GM12878 (cell line): ENCODE results near the gene TCF15. TPM values are rescaled to one million over a fixed set of nuclear protein-coding genes. Genes with fewer than 3 reads are reported as not detected.

Experiments used
- ATAC-seq: fragments of 200-7000 bp; cut with Tn5 transposase; 3 replicates; pipeline ENCODE4 v1.9.1; 2020; ENCODE audit warnings: mild to moderate bottlenecking, moderate library complexity
- BruUV-seq: library from RNA; stranded (reverse); fragments of 400-500 nt; replicated peaks from 2 replicates; lab custom pipeline; 2021; lab: Mats Ljungman, UMichigan
- CTCF ChIA-PET: fragments of 300-600 bp; sonication (Branson Sonifier 250); formaldehyde crosslinking; extraction: SDS; loops from one replicate; lab custom pipeline; 2021; ENCODE audit warnings: inconsistent platforms; lab: Yijun Ruan, JAX
- POLR2A ChIA-PET: fragments of 350-600 bp; formaldehyde crosslinking; extraction: SDS; loops from one replicate; lab custom pipeline; 2021; ENCODE audit warnings: inconsistent platforms; lab: Charles Lee
- RAD21 ChIA-PET: fragments of 300-600 bp; sonication (Branson Sonifier 250); formaldehyde crosslinking; loops from one replicate; lab custom pipeline; 2023; ENCODE audit warnings: antibody characterized with exemption; ENCODE audit not compliant: unreplicated experiment; lab: Charles Lee
- SMC1A ChIA-PET: fragments of 300-600 bp; sonication (Branson Sonifier 250); formaldehyde crosslinking; loops from one replicate; lab custom pipeline; 2023; ENCODE audit not compliant: unreplicated experiment, uncharacterized antibody; lab: Charles Lee
- DNase-seq: peaks from one replicate; pipeline ENCODE4 v3.0.0-alpha.2; 2011; ENCODE audit warnings: low read depth, low spot score
- FAIRE-seq: peaks from 3 replicates; lab custom pipeline; 2011; peaks lifted over from hg19 to GRCh38; lab: Jason Lieb, UNC
- H2AFZ ChIP-seq: 2 replicates; pipeline ENCODE4 v1.6.0; 2011; ENCODE audit warnings: low read depth, low read length, control low read depth; ENCODE audit not compliant: control insufficient read depth
- H3K27ac ChIP-seq: 2 replicates; pipeline ENCODE4 v1.5.1; 2011; ENCODE audit warnings: control low read depth; ENCODE audit not compliant: control insufficient read depth, insufficient read depth
- H3K27me3 ChIP-seq, 2 experiments: replicated peaks in 1 of 2; 2 replicates each; pipeline versions ENCODE4 v1.6.0 to v1.6.1; 2011; ENCODE audit warnings: low read length in 1 of 2; ENCODE audit not compliant: control insufficient read depth in 2 of 2, insufficient read depth in 2 of 2
- H3K36me3 ChIP-seq, 2 experiments: 2 replicates each; pipeline ENCODE4 v1.5.1; 2011; ENCODE audit warnings: low read length in 1 of 2; ENCODE audit not compliant: control insufficient read depth in 2 of 2, insufficient read depth in 2 of 2
- H3K4me1 ChIP-seq: 2 replicates; pipeline ENCODE4 v1.6.1; 2011; ENCODE audit warnings: mild to moderate bottlenecking, low read length, moderate library complexity, mixed read lengths; ENCODE audit not compliant: control insufficient read depth, insufficient read depth
- H3K4me2 ChIP-seq: 2 replicates; pipeline ENCODE4 v1.6.0; 2011; ENCODE audit warnings: control low read depth; ENCODE audit not compliant: control insufficient read depth, insufficient read depth
- H3K4me3 ChIP-seq: fragments of 200-600 bp; sonication (generic); 2 replicates; pipeline ENCODE4 v1.5.1; 2016
- H3K79me2 ChIP-seq: 2 replicates; pipeline ENCODE4 v1.6.0; 2011; ENCODE audit warnings: low read length; ENCODE audit not compliant: control insufficient read depth, insufficient read depth
- H3K9ac ChIP-seq: 2 replicates; pipeline ENCODE4 v1.8.0; 2011; ENCODE audit warnings: low read length, control low read depth, mixed read lengths; ENCODE audit not compliant: control insufficient read depth, insufficient read depth
- H3K9me3 ChIP-seq: replicated peaks from 3 replicates; pipeline ENCODE4 v1.5.1; 2011; ENCODE audit warnings: mild to moderate bottlenecking, low read length; ENCODE audit not compliant: control insufficient read depth, insufficient read depth
- H4K20me1 ChIP-seq: 2 replicates; pipeline ENCODE4 v1.6.0; 2011; ENCODE audit not compliant: control insufficient read depth, insufficient read depth
- ATF7 ChIP-seq: fragments of 450-650 bp; IDR thresholded peaks from 2 replicates; pipeline ENCODE4 v1.6.1; 2016; ENCODE audit warnings: low read depth, mild to moderate bottlenecking
- EZH2 ChIP-seq: IDR thresholded peaks from 2 replicates; pipeline ENCODE4 v1.6.1; 2012; ENCODE audit warnings: low read depth, mild to moderate bottlenecking, control low read depth, inconsistent platforms, low read length, borderline replicate concordance; ENCODE audit not compliant: control insufficient read depth
- HSF1 ChIP-seq: fragments of 150-350 bp; IDR thresholded peaks from 2 replicates; pipeline ENCODE4 v1.6.1; 2014; ENCODE audit warnings: mild to moderate bottlenecking, low read depth, low read length
- NFYA ChIP-seq: IDR thresholded peaks from 2 replicates; pipeline ENCODE4 v1.6.1; 2011; ENCODE audit warnings: low read depth, mild to moderate bottlenecking, low read length, improper control_type of control experiment, borderline replicate concordance
- SMARCA5 ChIP-seq: fragments of 450-650 bp; IDR thresholded peaks from 2 replicates; pipeline ENCODE4 v1.6.1; 2017; ENCODE audit warnings: mild to moderate bottlenecking
- STAT3 ChIP-seq: IDR thresholded peaks from 2 replicates; pipeline ENCODE4 v1.6.1; 2011; ENCODE audit warnings: low read depth, low read length, improper control_type of control experiment
- WGBS: methylation state at CpG from one replicate; pipeline ENCODE4 v1.1.6; 2016; ENCODE audit warnings: low lambda C conversion rate; ENCODE audit not compliant: insufficient replicate concordance, insufficient coverage; ENCODE audit errors: missing lambda C conversion rate; 5-methylcytosine and 5-hydroxymethylcytosine counted together
- in situ Hi-C: fragments of 300-500 bp; cut with MboI; formaldehyde crosslinking; loops from 9 replicates; pipeline ENCODE4 v1.14.3; 2018; ENCODE audit warnings: mixed read lengths
- intact Hi-C: fragments of 100-400 bp; cut with micrococcal nuclease; formaldehyde crosslinking; loops from one replicate; pipeline ENCODE4 v1.14.2; 2022; ENCODE audit not compliant: unreplicated experiment
- polyA plus RNA-seq, 11 experiments: library from polyadenylated mRNA; depleted of rRNA in 4 of 11; unstranded in 6 of 11; stranded (reverse) in 5 of 11; fragments of >200 nt; fragmentation: Nextera tagmentation in 4 of 11; fragmentation: Illumina TruSeq in 1 of 11; extraction: Ambion mirVana in 4 of 11; extraction: Trizol in 1 of 11; gene quantifications; 1 replicate in 1 of 11; 2 replicates in 10 of 11; pipeline versions ENCODE4 v1.2.1 to v1.2.3, GENCODE V29; 2011 to 2016; ENCODE audit warnings: inconsistent platforms in 2 of 11, missing spikeins in 2 of 11, low read depth in 1 of 11
- total RNA-seq, 4 experiments: library from RNA; depleted of rRNA in 3 of 4; stranded (reverse); fragments of >200 nt in 3 of 4; fragmentation: Illumina TruSeq in 1 of 4; extraction: Trizol in 1 of 4; gene quantifications; 2 replicates each; pipeline versions ENCODE4 v1.2.1 to v1.2.3, GENCODE V29; 2013 to 2021

The TCF15 gene
- total and polyA plus RNA-seq, 10 of the 15 experiments (the other 5 are each of a cell fraction or from before 2014, with no cell fraction given), result 0.08 TPM; not detected in 9

DNA sequence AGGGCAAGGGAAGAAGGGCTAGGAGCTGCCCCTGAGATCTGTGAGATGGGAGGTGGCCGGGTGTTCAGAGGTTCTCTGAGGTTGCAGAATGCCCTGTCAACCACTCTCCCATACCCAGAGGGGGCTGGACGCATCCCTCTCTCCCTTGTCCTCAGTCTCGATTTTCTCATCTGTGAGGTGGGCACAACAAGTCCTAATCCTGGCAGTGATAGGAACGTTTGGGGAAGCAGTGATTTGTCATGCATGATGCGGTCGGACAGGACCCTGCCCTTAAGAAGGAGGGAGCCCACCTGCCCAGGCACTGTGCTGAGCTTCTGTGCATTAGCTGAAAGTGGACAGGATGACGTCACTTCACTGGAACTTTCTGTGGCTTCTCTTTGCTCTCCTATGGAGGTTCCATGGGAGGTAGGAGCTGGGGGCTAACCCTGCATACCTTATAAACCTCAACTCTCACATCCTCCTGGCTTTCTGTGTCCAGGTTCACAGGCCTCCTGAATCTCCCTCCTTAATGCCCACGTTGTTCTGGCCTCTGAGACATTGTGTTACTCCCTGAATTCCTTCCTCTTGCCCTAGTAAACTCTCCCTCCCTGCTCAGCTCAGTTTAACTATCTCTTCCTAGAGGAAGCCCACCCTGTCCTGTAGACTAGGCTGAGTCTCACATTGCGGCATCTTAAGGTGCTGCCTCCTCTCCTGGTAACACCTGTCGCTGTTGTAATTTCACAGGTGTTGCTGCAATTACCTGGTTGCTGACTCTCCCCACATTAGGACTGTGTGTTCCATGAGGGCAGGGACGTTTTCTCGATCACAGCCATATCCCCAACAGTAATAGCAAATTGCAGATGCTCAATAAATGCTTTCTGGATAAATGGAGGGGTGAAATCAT lies 36.5 kb downstream of the TCF15 start:
- SMC1A ChIA-PET, result no interaction called here
- WGBS, result 23% methylated on average over 12 of the region's 12 CpGs
- TF ChIP-seq SMARCA5 (no peak), ATF7 (peak; percentile 34; the same call in 1 of the 2 replicates)
- H3K4me2 ChIP-seq, result no peak overlapping the region
- H3K9me3 ChIP-seq, result no peaks in the 10 kb centered on the region; the same call in 2 of the 3 replicates
- ATAC-seq (no peak), FAIRE-seq (no peak), DNase-seq (no peak)
- POLR2A ChIA-PET, result no interaction called here
- in situ Hi-C loops (no loop called here), intact Hi-C loops (no loop called here)
- no peaks in the 10 kb centered on the region for H3K36me3 ChIP-seq
- H3K4me1 ChIP-seq, result no peaks in the 10 kb centered on the region
- H3K79me2 ChIP-seq, result no peaks in the 10 kb centered on the region
- H2AFZ ChIP-seq, result no peak overlapping the region
- H3K27me3 ChIP-seq, result peaks cover 0 to 9% of the 10 kb centered on the region in 2 experiments; a peak in 2 of 4 replicates
- H4K20me1 ChIP-seq, result no peaks in the 10 kb centered on the region
- H3K27ac ChIP-seq, result no peak overlapping the region
- CTCF ChIA-PET, result interaction anchor here (1.0 to 8.4 kb wide), 6 partner anchors 11 to 165 kb away, joined by 3 to 46 read pairs (median 5); no protein-coding TSS in a partner anchor
- BruUV-seq, result no TSS peak
- no peak overlapping the region for H3K9ac ChIP-seq
- RAD21 ChIA-PET, result no interaction called here
- no peak overlapping the region for H3K4me3 ChIP-seq

DNA sequence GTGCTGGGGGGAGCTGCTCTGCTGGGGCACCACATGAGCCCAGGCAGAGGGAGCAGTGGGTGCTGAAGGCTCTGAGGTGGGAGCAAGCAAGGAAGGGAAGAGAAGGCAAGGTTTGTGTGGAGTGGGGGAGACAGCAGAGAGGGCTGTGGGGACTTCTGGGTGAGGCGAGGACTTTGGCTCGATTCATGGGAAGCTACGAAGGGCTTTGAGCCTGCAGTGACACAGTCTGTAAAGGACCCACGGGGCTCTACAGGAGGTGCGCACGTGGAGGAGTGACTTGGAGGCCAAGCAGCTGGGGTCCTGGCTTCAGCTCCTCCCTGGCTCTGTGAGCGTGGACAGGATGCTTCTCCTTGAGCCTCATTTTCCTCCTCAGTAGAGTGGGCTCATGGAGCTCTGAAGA lies 37.4 kb downstream of the TCF15 start:
- H3K9me3 ChIP-seq, result no peaks in the 10 kb centered on the region; the same call in 2 of the 3 replicates
- no peaks in the 10 kb centered on the region for H3K79me2 ChIP-seq
- SMC1A ChIA-PET, result interaction anchor here (1.2 kb wide), 1 partner anchor 73 kb away, joined by 3 read pairs; no protein-coding TSS in a partner anchor
- no peaks in the 10 kb centered on the region for H3K36me3 ChIP-seq
- RAD21 ChIA-PET, result no interaction called here
- H3K4me3 ChIP-seq, result no peak overlapping the region
- intact Hi-C loops, result no loop called here
- no peaks in the 10 kb centered on the region for H4K20me1 ChIP-seq
- no peak overlapping the region for H3K27ac ChIP-seq
- ATAC-seq (no peak), DNase-seq (no peak), FAIRE-seq (no peak)
- peaks cover 0 to 9% of the 10 kb centered on the region in 2 experiments; a peak in 2 of 4 replicates for H3K27me3 ChIP-seq
- no peak overlapping the region for H2AFZ ChIP-seq
- 26% methylated on average over 7 of the region's 7 CpGs for WGBS
- no peak overlapping the region for H3K4me2 ChIP-seq
- H3K4me1 ChIP-seq, result no peaks in the 10 kb centered on the region
- in situ Hi-C loops, result no loop called here
- BruUV-seq, result no TSS peak
- CTCF ChIA-PET, result interaction anchor here (1.0 to 8.4 kb wide), 5 partner anchors 10 to 166 kb away, joined by 3 to 46 read pairs (median 6); no protein-coding TSS in a partner anchor
- POLR2A ChIA-PET, result no interaction called here
- TF ChIP-seq STAT3 (no peak), NFYA (no peak), ATF7 (no peak), HSF1 (no peak), EZH2 (no peak)
- no peak overlapping the region for H3K9ac ChIP-seq
